DOHH2 (cell line): ENCODE results near the gene HSD17B12.

Experiments
- H3F3A ChIP-seq: fragments of 200-600 bp; sonication (generic), shearing (Covaris generic); 2 replicates; pipeline ENCODE4 v1.6.0; 2016; ENCODE audit warnings: antibody characterized with exemption, mild to moderate bottlenecking; ENCODE audit not compliant: control insufficient read depth, insufficient read depth
- H3K27ac ChIP-seq: fragments of 200-600 bp; sonication (generic); 2 replicates; pipeline ENCODE4 v1.5.1; 2014; ENCODE audit warnings: low read depth, mild to moderate bottlenecking, low read length, moderate library complexity
- H3K27me3 ChIP-seq: fragments of 200-600 bp; sonication (generic); 2 replicates; pipeline ENCODE4 v1.6.1; 2014; ENCODE audit warnings: mild to moderate bottlenecking, low read length, mixed read lengths; ENCODE audit not compliant: control insufficient read depth
- H3K36me3 ChIP-seq: fragments of 200-600 bp; sonication (generic); 2 replicates; pipeline ENCODE4 v1.6.1; 2014; ENCODE audit warnings: mild to moderate bottlenecking, low read length, moderate library complexity, mixed read lengths; ENCODE audit not compliant: control insufficient read depth
- H3K4me1 ChIP-seq: fragments of 200-600 bp; sonication (generic); 2 replicates; pipeline ENCODE4 v1.6.1; 2014; ENCODE audit warnings: mild to moderate bottlenecking, low read length, mixed read lengths; ENCODE audit not compliant: control insufficient read depth
- H3K4me2 ChIP-seq: fragments of 200-600 bp; sonication (generic); 2 replicates; pipeline ENCODE4 v1.6.0; 2014; ENCODE audit warnings: mild to moderate bottlenecking, low read length, moderate library complexity
- H3K4me3 ChIP-seq: fragments of 200-600 bp; sonication (generic); 2 replicates; pipeline ENCODE4 v1.5.1; 2014; ENCODE audit warnings: mild to moderate bottlenecking, low read length, mixed read lengths
- H3K79me2 ChIP-seq: fragments of 200-600 bp; sonication (generic); 2 replicates; pipeline ENCODE4 v1.6.1; 2014; ENCODE audit warnings: mild to moderate bottlenecking, low read length, mixed read lengths; ENCODE audit not compliant: control insufficient read depth
- H3K9me2 ChIP-seq: fragments of 200-600 bp; sonication (generic); replicated peaks from 2 replicates; pipeline ENCODE4 v1.6.1; 2014; ENCODE audit warnings: mild to moderate bottlenecking, low read length, mixed read lengths; ENCODE audit not compliant: control insufficient read depth
- H3K9me3 ChIP-seq: fragments of 200-600 bp; sonication (generic); 2 replicates; pipeline ENCODE4 v1.6.1; 2014; ENCODE audit warnings: antibody characterized with exemption, low read length, mixed read lengths; ENCODE audit not compliant: control insufficient read depth, insufficient read depth
- H4K20me1 ChIP-seq: fragments of 200-600 bp; sonication (generic); 2 replicates; pipeline ENCODE4 v1.6.0; 2014; ENCODE audit warnings: low read depth, mild to moderate bottlenecking, antibody characterized with exemption, low read length, moderate library complexity; ENCODE audit not compliant: control insufficient read depth, insufficient read depth
- CTCF ChIP-seq: fragments of 200-600 bp; sonication (generic); IDR thresholded peaks from one replicate; pipeline ENCODE4 v1.5.1; 2014; ENCODE audit warnings: antibody characterized with exemption, mild to moderate bottlenecking, low read depth, low read length; ENCODE audit not compliant: poor library complexity, severe bottlenecking
- EZH2phosphoT487 ChIP-seq: fragments of 200-600 bp; sonication (generic); IDR thresholded peaks from 2 replicates; pipeline ENCODE4 v1.6.1; 2017; ENCODE audit warnings: borderline replicate concordance, mild to moderate bottlenecking, antibody characterized with exemption, low read length, moderate library complexity, mixed read lengths

HSD17B12 gene

GRCh38 chr11:43699870-43700269 is 19.3 kb downstream of the HSD17B12 start:
- Histone ChIP-seq H3K4me3 (no peak overlapping the region), H3K4me2 (no peak overlapping the region), H3F3A (no peaks in the 10 kb centered on the region), H3K27ac (no peak overlapping the region), H3K9me2 (no peaks in the 10 kb centered on the region), H4K20me1 (no peaks in the 10 kb centered on the region), H3K27me3 (no peaks in the 10 kb centered on the region), H3K4me1 (peaks cover 21% of the 10 kb centered on the region), H3K9me3 (peaks cover 19% of the 10 kb centered on the region; the same call in 1 of the 2 replicates), H3K36me3 (peaks cover 70% of the 10 kb centered on the region), H3K79me2 (peaks cover 100% of the 10 kb centered on the region)
- TF ChIP-seq CTCF: no peak
- TF ChIP-seq EZH2phosphoT487: no peak

GRCh38 chr11:43706631-43707030 is 26.1 kb downstream of the HSD17B12 start:
- Histone ChIP-seq H3K9me2 (no peaks in the 10 kb centered on the region), H3K36me3 (peaks cover 61% of the 10 kb centered on the region), H3K4me2 (no peak overlapping the region), H3F3A (no peaks in the 10 kb centered on the region), H3K27me3 (no peaks in the 10 kb centered on the region), H3K79me2 (peaks cover 98% of the 10 kb centered on the region), H3K4me1 (no peaks in the 10 kb centered on the region), H3K27ac (no peak overlapping the region), H3K9me3 (peaks cover under 1% of the 10 kb centered on the region; the same call in 1 of the 2 replicates), H4K20me1 (0 out of 2 replicates have a peak, but pooled peaks cover 9% of the 10 kb centered on the region), H3K4me3 (no peak overlapping the region)
- TF ChIP-seq EZH2phosphoT487 (no peak), CTCF (no peak)

GRCh38 chr11:43708776-43709175 is 28.2 kb downstream of the HSD17B12 start:
- no peak overlapping the region for H3K4me3 ChIP-seq
- no peak overlapping the region for H3K27ac ChIP-seq
- H3K36me3 ChIP-seq: peaks cover 67% of the 10 kb centered on the region
- H4K20me1 ChIP-seq: 0 out of 2 replicates have a peak, but pooled peaks cover 9% of the 10 kb centered on the region
- no peaks in the 10 kb centered on the region for H3K9me2 ChIP-seq
- H3K9me3 ChIP-seq: peaks cover 7% of the 10 kb centered on the region; the same call in 1 of the 2 replicates
- no peak for TF ChIP-seq EZH2phosphoT487
- peak; percentile 45 for TF ChIP-seq CTCF
- no peaks in the 10 kb centered on the region for H3F3A ChIP-seq
- no peaks in the 10 kb centered on the region for H3K27me3 ChIP-seq
- H3K4me2 ChIP-seq: no peak overlapping the region
- H3K4me1 ChIP-seq: no peaks in the 10 kb centered on the region
- H3K79me2 ChIP-seq: peaks cover 93% of the 10 kb centered on the region
